Measurements from ENCODE around the gene CHN1.

Gene CHN1

DNA sequence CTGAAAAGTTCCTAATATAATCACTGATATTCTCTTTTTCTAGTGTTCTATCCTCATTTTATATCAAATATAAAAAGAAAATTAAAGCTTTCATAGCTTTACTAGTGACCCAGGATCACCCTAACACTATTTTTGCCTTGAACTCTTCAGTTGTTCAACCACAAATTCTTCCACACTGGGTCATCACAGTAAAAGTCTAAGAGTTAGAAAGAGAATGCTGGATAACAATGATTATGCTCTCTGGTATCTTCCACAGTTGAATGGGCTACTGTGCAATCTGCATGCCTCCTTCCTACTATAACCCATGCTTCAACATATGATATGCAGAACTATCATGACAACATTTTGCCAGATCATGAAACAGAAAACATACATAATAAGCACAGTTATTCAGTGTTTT lies 32.3 kb downstream of the CHN1 start:
- CTCF ChIA-PET = no interaction called here
- no peak for DNase-seq (ENCODE audit: low spot score)
- TF ChIP-seq, protein P1, sequence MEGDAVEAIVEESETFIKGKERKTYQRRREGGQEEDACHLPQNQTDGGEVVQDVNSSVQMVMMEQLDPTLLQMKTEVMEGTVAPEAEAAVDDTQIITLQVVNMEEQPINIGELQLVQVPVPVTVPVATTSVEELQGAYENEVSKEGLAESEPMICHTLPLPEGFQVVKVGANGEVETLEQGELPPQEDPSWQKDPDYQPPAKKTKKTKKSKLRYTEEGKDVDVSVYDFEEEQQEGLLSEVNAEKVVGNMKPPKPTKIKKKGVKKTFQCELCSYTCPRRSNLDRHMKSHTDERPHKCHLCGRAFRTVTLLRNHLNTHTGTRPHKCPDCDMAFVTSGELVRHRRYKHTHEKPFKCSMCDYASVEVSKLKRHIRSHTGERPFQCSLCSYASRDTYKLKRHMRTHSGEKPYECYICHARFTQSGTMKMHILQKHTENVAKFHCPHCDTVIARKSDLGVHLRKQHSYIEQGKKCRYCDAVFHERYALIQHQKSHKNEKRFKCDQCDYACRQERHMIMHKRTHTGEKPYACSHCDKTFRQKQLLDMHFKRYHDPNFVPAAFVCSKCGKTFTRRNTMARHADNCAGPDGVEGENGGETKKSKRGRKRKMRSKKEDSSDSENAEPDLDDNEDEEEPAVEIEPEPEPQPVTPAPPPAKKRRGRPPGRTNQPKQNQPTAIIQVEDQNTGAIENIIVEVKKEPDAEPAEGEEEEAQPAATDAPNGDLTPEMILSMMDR (conservative IDR thresholded peaks at IDR 0.05; ENCODE audit: low read depth) = no peak
- no peak overlapping the region for H3K27ac ChIP-seq
- POLR2A ChIA-PET (ENCODE audit: low non-redundant PET) = no interaction called here

- peak; percentile 77 for DNase-seq (ENCODE audit: low spot score)
- H3K27ac ChIP-seq = no peak overlapping the region
- CTCF ChIA-PET = interaction anchor here (0.6 kb wide), 2 partner anchors 162 to 760 kb away, joined by 3 read pairs; no protein-coding TSS in a partner anchor
- POLR2A ChIA-PET (ENCODE audit: low non-redundant PET) = no interaction called here
- TF ChIP-seq, protein P1 (conservative IDR thresholded peaks at IDR 0.05; ENCODE audit: low read depth) = no peak
Measured at GRCh38 chr2:174971868-174972781, 33.1 kb downstream of the CHN1 start.

DNA sequence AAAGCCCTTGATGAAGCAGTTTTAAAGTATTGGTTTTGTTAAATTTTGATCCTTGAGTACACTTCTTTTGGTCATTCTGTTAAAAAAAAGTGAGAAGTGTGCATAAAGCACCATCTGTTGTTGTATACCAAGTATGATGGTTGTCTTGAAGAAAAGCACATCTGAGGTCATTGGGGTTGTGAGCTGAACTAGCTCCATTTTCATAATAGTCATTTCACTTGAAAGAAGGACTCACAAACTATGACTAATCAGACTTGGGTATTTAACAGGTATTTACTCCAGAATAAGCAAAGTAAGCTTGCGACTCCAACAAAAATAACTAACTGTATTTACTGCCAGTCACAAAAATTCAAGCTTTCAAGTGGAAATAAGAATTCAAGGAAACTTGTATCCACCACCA lies 35.1 kb downstream of the CHN1 start:
- DNase-seq (ENCODE audit: low spot score) = no peak
- TF ChIP-seq, protein P1 (conservative IDR thresholded peaks at IDR 0.05; ENCODE audit: low read depth) = no peak
- ChIA-PET CTCF (no interaction called here), POLR2A (ENCODE audit: low non-redundant PET) (no interaction called here)
- H3K27ac ChIP-seq = no peak overlapping the region

DNA sequence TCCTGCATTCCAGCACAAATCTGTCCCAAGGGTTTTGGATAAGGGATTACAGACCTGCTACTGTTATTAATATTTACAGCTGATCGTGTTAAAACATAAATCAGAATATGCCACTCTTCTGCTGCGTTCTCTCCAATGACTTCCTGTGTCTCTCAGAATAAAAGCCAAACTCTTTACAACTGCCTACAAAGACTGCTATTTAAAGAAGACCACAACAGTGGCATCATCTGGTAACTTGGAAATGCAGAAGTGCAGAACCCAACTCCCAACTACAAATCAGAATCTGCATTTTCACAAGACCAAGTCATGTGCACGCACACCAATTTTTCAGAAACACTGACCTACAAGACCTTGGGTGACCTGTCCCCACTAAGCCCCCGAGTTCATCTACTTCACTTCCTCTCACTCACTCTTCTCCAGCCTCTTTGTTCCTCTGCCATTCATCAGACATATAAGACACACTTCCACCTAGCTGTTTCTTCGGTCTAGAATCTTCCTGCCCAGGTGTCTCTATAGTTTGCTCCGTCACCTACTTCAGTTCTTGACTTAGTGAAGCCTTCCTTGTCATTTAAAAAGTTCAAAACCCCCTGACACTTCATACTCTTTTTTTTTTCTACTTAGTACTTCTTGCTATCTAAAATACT lies 36.0 kb downstream of the CHN1 start:
- ChIA-PET POLR2A (ENCODE audit: low non-redundant PET) (no interaction called here), CTCF (interaction anchor here (0.6 kb wide), 1 partner anchor 671 kb away, joined by 3 read pairs; no protein-coding TSS in a partner anchor)
- TF ChIP-seq, protein P1 (conservative IDR thresholded peaks at IDR 0.05; ENCODE audit: low read depth) = no peak
- H3K27ac ChIP-seq = no peak overlapping the region
- DNase-seq (ENCODE audit: low spot score) = no peak

DNA sequence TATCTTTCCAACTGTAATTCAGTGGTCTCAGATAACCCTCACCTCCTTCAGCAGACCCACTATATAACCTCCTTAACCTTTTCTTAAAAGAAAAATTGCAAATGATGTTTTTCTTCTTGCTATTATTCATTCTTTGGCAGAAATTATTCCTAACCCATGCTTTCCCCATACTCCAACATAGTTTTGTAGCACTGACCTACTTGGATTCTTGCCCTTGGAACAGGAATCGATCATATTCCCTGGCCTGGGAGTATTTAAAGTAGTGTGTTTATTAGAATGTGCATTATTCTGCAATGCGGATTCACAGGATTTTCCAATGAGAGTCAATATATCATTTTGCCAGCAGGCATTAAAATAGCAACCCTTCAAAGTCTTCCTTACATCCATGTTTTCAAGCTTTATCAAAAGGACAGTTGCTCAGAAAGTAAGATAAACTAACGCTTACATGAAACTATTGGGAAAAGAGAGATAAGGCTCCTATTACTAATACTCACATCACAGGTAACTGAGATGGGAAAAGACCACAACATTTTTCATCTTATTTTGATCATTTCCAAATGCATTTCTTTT lies 37.4 kb downstream of the CHN1 start:
- ChIA-PET POLR2A (ENCODE audit: low non-redundant PET) (no interaction called here), CTCF (interaction anchor here (0.5 kb wide), 1 partner anchor 15 kb away, joined by 3 read pairs; no protein-coding TSS in a partner anchor)
- H3K27ac ChIP-seq = no peak overlapping the region
- TF ChIP-seq, protein P1 (conservative IDR thresholded peaks at IDR 0.05; ENCODE audit: low read depth) = no peak
- DNase-seq (ENCODE audit: low spot score) = no peak

DNA sequence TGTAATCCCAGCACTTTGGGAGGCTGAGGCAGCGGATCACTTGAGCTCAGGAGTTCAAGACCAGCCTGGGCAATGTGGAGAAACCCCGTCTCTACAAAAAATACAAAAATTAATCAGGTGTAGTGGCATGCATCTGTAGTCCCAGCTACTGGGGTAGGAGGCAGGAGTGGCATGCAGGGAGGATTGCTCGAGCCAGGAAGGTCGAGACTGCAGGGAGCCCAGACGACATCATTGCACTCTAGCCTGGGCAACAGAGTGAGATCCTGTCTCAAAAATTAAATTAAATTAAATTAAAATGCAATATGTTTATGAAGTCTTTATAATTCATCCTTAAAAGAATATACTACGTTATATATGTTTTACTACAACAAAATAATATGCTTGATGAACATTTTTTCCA lies 38.1 kb downstream of the CHN1 start:
- H3K27ac ChIP-seq = no peak overlapping the region
- ChIA-PET POLR2A (ENCODE audit: low non-redundant PET) (no interaction called here), CTCF (no interaction called here)
- TF ChIP-seq, protein P1 (conservative IDR thresholded peaks at IDR 0.05; ENCODE audit: low read depth) = no peak
- no peak for DNase-seq (ENCODE audit: low spot score)

All from RWPE1 (cell line).